GM10266 (cell line): ENCODE results near the gene MYO1F.
"Not testable (repeated sequence)": the region's sequence is repeated elsewhere in the genome, so short reads cannot be mapped to it uniquely, and the experiment has no call there.

Source experiments
- DNase-seq: peaks from one replicate; pipeline ENCODE4 v3.0.0; 2012; ENCODE audit errors: extremely low spot score
- CTCF ChIP-seq: IDR thresholded peaks from 2 replicates; pipeline ENCODE4 v1.5.1; 2012; ENCODE audit warnings: mild to moderate bottlenecking, low read depth; ENCODE audit not compliant: control insufficient read depth, insufficient read depth; ENCODE audit errors: missing control alignments

The MYO1F gene

GRCh38 chr19:8558325-8558724, 18.9 kb downstream of the MYO1F start:
- TF ChIP-seq CTCF, result no peak
- no peak for DNase-seq

- DNase-seq, result no peak
These were observed 19.5 kb downstream of the MYO1F start for GRCh38 chr19:8557642-8558238.

GRCh38 chr19:8553729-8554128, 23.5 kb downstream of the MYO1F start:
- DNase-seq, result not testable (repeated sequence)

More at GRCh38 chr19:8557642-8558238, 19.5 kb downstream of the MYO1F start:
- TF ChIP-seq CTCF, result no peak

- no peak for DNase-seq
- TF ChIP-seq CTCF, result no peak
These were observed 24.4 kb downstream of the MYO1F start for GRCh38 chr19:8552810-8553209.

- DNase-seq, result no peak
- TF ChIP-seq CTCF, result no peak
These were observed 27.2 kb downstream of the MYO1F start for GRCh38 chr19:8550070-8550469.

GRCh38 chr19:8545743-8546142, 31.5 kb downstream of the MYO1F start:
- TF ChIP-seq CTCF, result no peak
- DNase-seq, result no peak

- DNase-seq, result no peak
- no peak for TF ChIP-seq CTCF
These were observed 33.1 kb downstream of the MYO1F start for GRCh38 chr19:8544168-8544567.

GRCh38 chr19:8539621-8540149, 37.6 kb downstream of the MYO1F start:
- DNase-seq, result no peak
- TF ChIP-seq CTCF, result no peak
